Neural progenitor cell (in vitro differentiated cells): ENCODE results near the gene FARS2. TPM values are rescaled to one million over a fixed set of nuclear protein-coding genes. Genes with fewer than 3 reads are reported as not detected.
"Not testable (repeated sequence)": the region's sequence is repeated elsewhere in the genome, so short reads cannot be mapped to it uniquely, and the experiment has no call there.

Experiments used
- DNase-seq: peaks from one replicate; pipeline ENCODE4 v3.0.0-alpha.2; 2016; ENCODE audit warnings: low spot score
- H2AFZ ChIP-seq: fragments of 200-600 bp; sonication (generic); replicated peaks from 2 replicates; pipeline ENCODE4 v1.6.1; 2016; ENCODE audit warnings: antibody characterized with exemption
- H3F3A ChIP-seq: fragments of 200-600 bp; sonication (generic); 2 replicates; pipeline ENCODE4 v1.6.1; 2016; ENCODE audit warnings: antibody characterized with exemption, low read depth
- H3K27ac ChIP-seq: fragments of 200-600 bp; sonication (generic); 2 replicates; pipeline ENCODE4 v1.5.1; 2016; ENCODE audit warnings: mild to moderate bottlenecking
- H3K27me3 ChIP-seq: fragments of 200-600 bp; sonication (generic); 2 replicates; pipeline ENCODE4 v1.6.1; 2016; ENCODE audit warnings: mild to moderate bottlenecking, moderate library complexity
- H3K36me3 ChIP-seq: fragments of 200-600 bp; sonication (generic); 2 replicates; pipeline ENCODE4 v1.5.1; 2016
- H3K4me1 ChIP-seq: fragments of 200-600 bp; sonication (generic); 2 replicates; pipeline ENCODE4 v1.6.1; 2016; ENCODE audit warnings: mixed run types
- H3K4me2 ChIP-seq: fragments of 200-600 bp; sonication (generic); 2 replicates; pipeline ENCODE4 v1.6.1; 2016
- H3K4me3 ChIP-seq: fragments of 200-600 bp; sonication (generic); 2 replicates; pipeline ENCODE4 v1.5.1; 2016
- H3K79me2 ChIP-seq: fragments of 200-600 bp; sonication (generic); 2 replicates; pipeline ENCODE4 v1.6.1; 2016; ENCODE audit warnings: low read depth
- H3K9ac ChIP-seq: fragments of 200-600 bp; sonication (generic); 2 replicates; pipeline ENCODE4 v1.6.1; 2016
- H3K9me3 ChIP-seq: fragments of 200-600 bp; sonication (generic); 2 replicates; pipeline ENCODE4 v1.5.1; 2016; ENCODE audit warnings: low read depth
- H4K20me1 ChIP-seq: fragments of 200-600 bp; sonication (generic); 2 replicates; pipeline ENCODE4 v1.6.1; 2016; ENCODE audit warnings: low read depth
- H3K27ac Mint-ChIP-seq: 3 replicates; pipeline ENCODE4 v1.8.0; 2021; ENCODE audit warnings: mixed read lengths
- H3K27me3 Mint-ChIP-seq: 2 replicates; pipeline ENCODE4 v1.8.0; 2022; ENCODE audit warnings: low read depth, mild to moderate bottlenecking, inconsistent platforms, moderate library complexity, mixed read lengths; ENCODE audit not compliant: insufficient read depth
- H3K36me3 Mint-ChIP-seq: 3 replicates; pipeline ENCODE4 v1.8.0; 2021; ENCODE audit warnings: mixed read lengths
- H3K4me1 Mint-ChIP-seq: 3 replicates; pipeline ENCODE4 v1.8.0; 2021; ENCODE audit warnings: mixed read lengths
- H3K4me3 Mint-ChIP-seq: 3 replicates; pipeline ENCODE4 v1.8.0; 2021; ENCODE audit warnings: mild to moderate bottlenecking, moderate library complexity, mixed read lengths
- H3K9me3 Mint-ChIP-seq: 3 replicates; pipeline ENCODE4 v1.8.0; 2020; ENCODE audit warnings: mixed read lengths
- CTCF ChIP-seq: fragments of 200-600 bp; sonication (generic); IDR thresholded peaks from 2 replicates; pipeline ENCODE4 v1.5.1; 2017; ENCODE audit warnings: antibody characterized with exemption, mild to moderate bottlenecking
- EZH2 ChIP-seq: fragments of 200-600 bp; sonication (generic); IDR thresholded peaks from 2 replicates; pipeline ENCODE4 v1.6.1; 2017; ENCODE audit warnings: antibody characterized with exemption, mild to moderate bottlenecking, moderate library complexity
- EZH2phosphoT487 ChIP-seq: fragments of 200-600 bp; sonication (generic); IDR thresholded peaks from 2 replicates; pipeline ENCODE4 v1.6.1; 2017; ENCODE audit warnings: antibody characterized with exemption
- total RNA-seq: library from RNA; depleted of rRNA; stranded (reverse); fragments of >200 nt; gene quantifications from 2 replicates; pipeline ENCODE4 v1.2.3, GENCODE V29; 2015; ENCODE audit warnings: low replicate concordance

Gene FARS2
- total RNA-seq, 1 donor from 2014 or later, result 10.8 TPM

DNA sequence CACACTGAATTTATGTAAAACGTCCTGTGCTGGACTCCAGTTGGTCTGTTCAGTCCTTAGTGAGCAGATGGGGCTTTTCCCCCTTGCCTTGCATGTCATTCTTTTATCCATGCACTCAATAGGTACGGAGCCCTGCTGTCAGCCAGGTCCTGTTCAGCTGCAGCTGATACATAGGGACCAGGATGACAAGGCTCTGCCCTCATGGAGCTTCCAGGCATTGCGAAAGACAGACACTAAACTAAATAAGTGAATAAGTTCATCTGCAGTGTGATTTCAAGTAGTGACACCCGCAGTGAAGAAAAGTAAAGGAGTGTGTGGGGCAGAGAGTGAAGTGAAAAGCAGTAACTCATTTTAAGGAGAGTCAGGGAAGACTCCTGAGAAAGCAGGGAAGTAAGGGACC, 421.2 kb downstream of the FARS2 start:
- H3K4me1 Mint-ChIP-seq, result peaks cover 21% of the 10 kb centered on the region

DNA sequence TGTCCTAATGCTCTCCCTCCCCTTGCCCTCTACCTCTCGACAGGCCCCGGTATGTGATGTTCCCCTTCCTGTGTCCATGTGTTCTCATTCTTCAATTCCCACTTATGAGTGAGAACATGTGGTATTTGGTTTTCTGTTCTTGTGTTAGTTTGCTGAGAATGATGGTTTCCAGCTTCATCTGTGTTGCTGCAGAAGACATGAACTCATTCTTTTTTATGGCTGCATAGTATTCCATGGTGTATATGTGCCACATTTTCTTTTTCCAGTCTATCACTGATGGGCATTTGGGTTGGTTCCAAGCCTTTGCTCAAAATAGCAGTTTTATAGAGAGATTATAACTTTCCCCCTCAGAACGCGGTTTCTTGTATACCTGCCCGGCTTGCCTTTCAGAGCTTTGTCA, 422.4 kb downstream of the FARS2 start:
- not testable (repeated sequence) for H3K79me2 ChIP-seq, H3K9me3 Mint-ChIP-seq, H3K36me3 Mint-ChIP-seq, H3K9me3 ChIP-seq, H4K20me1 ChIP-seq, H2AFZ ChIP-seq, H3K4me3 Mint-ChIP-seq, H3K27ac Mint-ChIP-seq, H3K27me3 Mint-ChIP-seq, H3K9ac ChIP-seq, H3K4me3 ChIP-seq, H3K27me3 ChIP-seq, H3K36me3 ChIP-seq, DNase-seq
- Histone ChIP-seq H3K4me1 (peaks cover 27% of the 10 kb centered on the region), H3K4me2 (peak overlapping the region; percentile 53), H3F3A (peaks cover 28% of the 10 kb centered on the region), H3K27ac (peak overlapping the region; percentile 84)
- H3K4me1 Mint-ChIP-seq, result peaks cover 21% of the 10 kb centered on the region

More for the DNA sequence above, 421.2 kb downstream of the FARS2 start:
- no peaks in the 10 kb centered on the region for H3K79me2 ChIP-seq
- H3K4me1 ChIP-seq, result peaks cover 27% of the 10 kb centered on the region
- peaks cover 7% of the 10 kb centered on the region for H3K27me3 Mint-ChIP-seq
- no peaks in the 10 kb centered on the region for H3K27me3 ChIP-seq
- peaks cover 28% of the 10 kb centered on the region for H3F3A ChIP-seq
- no peak overlapping the region for H3K4me2 ChIP-seq
- H3K36me3 ChIP-seq, result no peaks in the 10 kb centered on the region
- H3K9me3 Mint-ChIP-seq, result peaks cover 4% of the 10 kb centered on the region
- H3K9ac ChIP-seq, result no peak overlapping the region
- no peak overlapping the region for H3K4me3 Mint-ChIP-seq
- TF ChIP-seq EZH2phosphoT487 (no peak), EZH2 (no peak), CTCF (no peak)
- no peaks in the 10 kb centered on the region for H3K9me3 ChIP-seq
- no peak overlapping the region for H2AFZ ChIP-seq
- no peak for DNase-seq
- H3K36me3 Mint-ChIP-seq, result no peaks in the 10 kb centered on the region
- peak overlapping the region; percentile 78 for H3K27ac Mint-ChIP-seq
- H4K20me1 ChIP-seq, result no peaks in the 10 kb centered on the region
- H3K27ac ChIP-seq, result no peak overlapping the region
- no peak overlapping the region for H3K4me3 ChIP-seq

DNA sequence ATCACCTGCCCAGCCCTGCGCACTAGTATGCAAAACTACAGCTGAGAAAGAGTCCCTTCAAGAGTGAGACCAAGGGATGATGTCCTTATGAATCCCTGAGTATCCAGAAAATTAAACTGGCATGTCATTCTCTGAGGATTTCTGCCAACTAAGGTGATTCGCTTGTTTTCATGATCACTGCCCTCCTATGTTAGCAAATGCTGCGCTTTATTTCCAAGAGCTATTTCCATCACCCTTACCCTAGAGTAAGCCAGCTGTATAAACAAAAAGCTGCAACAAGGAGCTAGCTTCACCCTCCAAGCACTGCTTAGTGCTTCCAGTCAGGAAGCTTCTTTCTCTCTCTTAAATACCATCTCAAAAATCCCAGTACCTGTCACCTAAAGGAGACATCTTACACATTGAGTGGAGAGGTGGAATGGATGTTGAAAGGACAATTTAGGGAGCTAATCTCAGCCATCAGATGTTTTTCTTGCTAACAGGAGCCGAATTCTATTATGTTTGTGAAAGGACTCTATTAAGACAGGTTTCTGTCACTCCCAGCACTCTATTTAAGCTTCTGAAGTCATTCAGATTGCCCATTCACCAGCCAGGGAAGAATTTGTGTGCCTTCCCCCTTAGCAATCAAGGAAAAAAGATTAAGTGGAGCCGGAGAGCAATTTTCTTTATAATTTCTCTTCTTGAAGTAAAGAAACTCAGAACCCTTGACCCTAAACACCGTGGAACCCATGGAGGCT, 423.2 kb downstream of the FARS2 start:
- peaks cover 27% of the 10 kb centered on the region for H3K4me1 ChIP-seq
- H3F3A ChIP-seq, result peaks cover 28% of the 10 kb centered on the region
- H3K4me2 ChIP-seq, result peak overlapping the region; percentile 53
- peak; percentile 67 for DNase-seq
- no peak overlapping the region for H2AFZ ChIP-seq
- H3K4me3 ChIP-seq, result peak overlapping the region; percentile 6
- no peaks in the 10 kb centered on the region for H3K27me3 ChIP-seq
- H4K20me1 ChIP-seq, result no peaks in the 10 kb centered on the region
- peaks cover 2% of the 10 kb centered on the region for H3K27me3 Mint-ChIP-seq
- H3K36me3 Mint-ChIP-seq, result no peaks in the 10 kb centered on the region
- H3K4me3 Mint-ChIP-seq, result no peak overlapping the region
- H3K9me3 ChIP-seq, result no peaks in the 10 kb centered on the region
- TF ChIP-seq EZH2, result no peak
- no peak for TF ChIP-seq EZH2phosphoT487
- no peak for TF ChIP-seq CTCF
- no peak overlapping the region for H3K9ac ChIP-seq
- H3K27ac Mint-ChIP-seq, result no peak overlapping the region
- no peaks in the 10 kb centered on the region for H3K79me2 ChIP-seq
- H3K4me1 Mint-ChIP-seq, result peaks cover 18% of the 10 kb centered on the region
- peak overlapping the region; percentile 84 for H3K27ac ChIP-seq
- no peaks in the 10 kb centered on the region for H3K36me3 ChIP-seq
- H3K9me3 Mint-ChIP-seq, result peaks cover 4% of the 10 kb centered on the region
